H1 (cell line): ENCODE measurements around the gene AGBL4. TPM values are rescaled to one million over a fixed set of nuclear protein-coding genes. Genes with fewer than 3 reads are reported as not detected.

ENCODE experiments used
- CTCF ChIA-PET: fragments of 300-600 bp; sonication (Branson Sonifier 250); formaldehyde crosslinking; loops from one replicate; lab custom pipeline; 2021; ENCODE audit not compliant: partially characterized antibody; lab: Charles Lee
- POLR2A ChIA-PET: fragments of 300-600 bp; sonication (Branson Sonifier 250); formaldehyde crosslinking; loops from one replicate; lab custom pipeline; 2021; ENCODE audit warnings: inconsistent platforms; ENCODE audit not compliant: partially characterized antibody; lab: Charles Lee
- DNase-seq, 2 experiments: peaks; one replicate each; pipeline versions ENCODE4 v3.0.0 to v3.0.0-alpha.2; 2010 to 2022; ENCODE audit warnings: low spot score in 2 of 2, low read depth in 1 of 2, mixed read lengths in 1 of 2
- FAIRE-seq: peaks from 2 replicates; lab custom pipeline; 2011; peaks lifted over from hg19 to GRCh38; lab: Jason Lieb, UNC
- H2AFZ ChIP-seq: 2 replicates; pipeline ENCODE4 v1.8.1; 2012; ENCODE audit warnings: low read length, inconsistent platforms
- H2AK5ac ChIP-seq: 2 replicates; pipeline ENCODE4 v1.6.1; 2013; ENCODE audit warnings: low read depth, low read length
- H2BK120ac ChIP-seq: replicated peaks from 2 replicates; pipeline ENCODE3; 2013; ENCODE audit warnings: low read depth, low read length, inconsistent platforms
- H2BK12ac ChIP-seq: 2 replicates; pipeline ENCODE4 v1.6.1; 2013; ENCODE audit warnings: low read depth, low read length
- H2BK15ac ChIP-seq: 2 replicates; pipeline ENCODE4 v1.6.1; 2013; ENCODE audit warnings: low read length
- H2BK20ac ChIP-seq: 2 replicates; pipeline ENCODE4 v1.6.1; 2013; ENCODE audit warnings: low read length
- H2BK5ac ChIP-seq: 2 replicates; pipeline ENCODE4 v1.6.1; 2013; ENCODE audit warnings: low read depth, low read length
- H3K14ac ChIP-seq: 2 replicates; pipeline ENCODE4 v1.6.1; 2013; ENCODE audit warnings: inconsistent platforms; ENCODE audit not compliant: insufficient read length
- H3K18ac ChIP-seq: 2 replicates; pipeline ENCODE4 v1.6.1; 2013; ENCODE audit warnings: low read length; ENCODE audit errors: extremely low read depth
- H3K23ac ChIP-seq: 2 replicates; pipeline ENCODE4 v1.6.1; 2013; ENCODE audit warnings: inconsistent platforms; ENCODE audit not compliant: insufficient read length
- H3K23me2 ChIP-seq: 2 replicates; pipeline ENCODE4 v1.6.1; 2013; ENCODE audit warnings: low read depth, low read length
- H3K27ac ChIP-seq: 2 replicates; pipeline ENCODE4 v1.6.1; 2011; ENCODE audit warnings: low read depth, low read length, inconsistent platforms
- H3K27me3 ChIP-seq, 4 experiments: replicated peaks in 1 of 4; 1 replicate in 1 of 4; 2 replicates in 3 of 4; pipeline versions ENCODE4 v1.6.1 to v1.8.1; 2011 to 2013; ENCODE audit warnings: low read length in 3 of 4, mild to moderate bottlenecking in 3 of 4, inconsistent platforms in 2 of 4, mixed read lengths in 2 of 4, moderate library complexity in 1 of 4; ENCODE audit not compliant: control insufficient read depth in 3 of 4, insufficient read depth in 3 of 4; ENCODE audit errors: extremely low read depth in 1 of 4
- H3K36me3 ChIP-seq, 4 experiments: 2 replicates each; pipeline versions ENCODE4 v1.6.1 to v1.8.1; 2011 to 2013; ENCODE audit warnings: mild to moderate bottlenecking in 4 of 4, low read length in 3 of 4, moderate library complexity in 2 of 4, control low read depth in 1 of 4, inconsistent platforms in 1 of 4; ENCODE audit not compliant: insufficient read depth in 4 of 4, control insufficient read depth in 2 of 4
- H3K4ac ChIP-seq: replicated peaks from 2 replicates; pipeline ENCODE3; 2013; ENCODE audit warnings: low read length, low read depth, mixed read lengths, inconsistent platforms; ENCODE audit not compliant: insufficient read length
- H3K4me1 ChIP-seq, 4 experiments: replicated peaks in 1 of 4; 1 replicate in 1 of 4; 2 replicates in 3 of 4; pipeline versions ENCODE4 v1.6.1 to v1.8.1; 2011 to 2013; ENCODE audit warnings: low read length in 3 of 4, inconsistent platforms in 2 of 4, mixed read lengths in 1 of 4; ENCODE audit not compliant: insufficient read depth in 4 of 4, control insufficient read depth in 3 of 4
- H3K4me2 ChIP-seq, 2 experiments: 2 replicates each; pipeline versions ENCODE4 v1.6.1 to v1.8.1; 2011 to 2013; ENCODE audit warnings: low read depth in 2 of 2, low read length in 2 of 2, control low read depth in 1 of 2, inconsistent platforms in 1 of 2, mild to moderate bottlenecking in 1 of 2; ENCODE audit not compliant: insufficient read depth in 1 of 2
- H3K4me3 ChIP-seq, 4 experiments: fragments of 200-600, 300-600 bp in 1 of 4; sonication (generic), shearing (Covaris generic), sonication (Bioruptor Twin) in 1 of 4; 2 replicates each; pipeline versions ENCODE4 v1.5.1 to v1.8.1; 2011 to 2016; ENCODE audit warnings: low read length in 4 of 4, low read depth in 3 of 4, control low read depth in 2 of 4, inconsistent platforms in 2 of 4, mild to moderate bottlenecking in 2 of 4, mixed read lengths in 1 of 4, moderate library complexity in 1 of 4; ENCODE audit not compliant: insufficient read depth in 2 of 4; ENCODE audit errors: extremely low read depth in 1 of 4
- H3K56ac ChIP-seq: replicated peaks from 2 replicates; pipeline ENCODE3; 2013; ENCODE audit warnings: low read depth, mild to moderate bottlenecking, mixed read lengths, low read length, inconsistent platforms; ENCODE audit not compliant: insufficient read length
- H3K79me1 ChIP-seq: 2 replicates; pipeline ENCODE4 v1.6.1; 2013; ENCODE audit warnings: low read depth, low read length, control low read depth
- H3K79me2 ChIP-seq, 2 experiments: 2 replicates each; pipeline versions ENCODE4 v1.6.1 to v1.8.1; 2012 to 2013; ENCODE audit warnings: low read length in 2 of 2, mild to moderate bottlenecking in 2 of 2, inconsistent platforms in 1 of 2; ENCODE audit not compliant: insufficient read depth in 2 of 2, control insufficient read depth in 1 of 2
- H3K9ac ChIP-seq, 4 experiments: replicated peaks in 1 of 4; 1 replicate in 1 of 4; 2 replicates in 3 of 4; pipeline versions ENCODE4 v1.6.1 to v1.8.1; 2011 to 2013; ENCODE audit warnings: low read depth in 3 of 4, low read length in 3 of 4, control low read depth in 2 of 4, mild to moderate bottlenecking in 2 of 4, moderate library complexity in 2 of 4, inconsistent platforms in 1 of 4; ENCODE audit errors: extremely low read depth in 1 of 4
- H3K9me3 ChIP-seq, 2 experiments: 2 replicates each; pipeline versions ENCODE4 v1.6.1 to v1.8.1; 2012 to 2013; ENCODE audit warnings: mild to moderate bottlenecking in 2 of 2, moderate library complexity in 2 of 2, control low read depth in 1 of 2, inconsistent platforms in 1 of 2, low read depth in 1 of 2, low read length in 1 of 2, mixed read lengths in 1 of 2; ENCODE audit not compliant: insufficient read depth in 2 of 2
- H4K20me1 ChIP-seq, 2 experiments: replicated peaks in 1 of 2; 2 replicates each; pipeline versions ENCODE3 to v1.8.1; 2011 to 2013; ENCODE audit warnings: inconsistent platforms in 2 of 2, low read length in 2 of 2, mild to moderate bottlenecking in 1 of 2; ENCODE audit not compliant: insufficient read depth in 2 of 2, control insufficient read depth in 1 of 2
- H4K5ac ChIP-seq: 2 replicates; pipeline ENCODE4 v1.6.1; 2013; ENCODE audit warnings: low read length, low read depth, mixed read lengths, inconsistent platforms; ENCODE audit not compliant: insufficient read length
- H4K8ac ChIP-seq: 2 replicates; pipeline ENCODE4 v1.8.0; 2013; ENCODE audit warnings: mild to moderate bottlenecking, moderate library complexity, low read length, inconsistent platforms; ENCODE audit not compliant: insufficient read depth; ENCODE audit errors: extremely low read depth
- H4K91ac ChIP-seq: replicated peaks from 2 replicates; pipeline ENCODE3; 2013; ENCODE audit warnings: low read length, mixed read lengths, inconsistent platforms; ENCODE audit not compliant: insufficient read length
- BRCA1 ChIP-seq: IDR thresholded peaks from 2 replicates; pipeline ENCODE4 v1.6.1; 2012; ENCODE audit warnings: low read depth, low read length, improper control_type of control experiment
- RBBP5 ChIP-seq: IDR thresholded peaks from 2 replicates; pipeline ENCODE4 v1.7.1; 2012; ENCODE audit warnings: low read depth, mild to moderate bottlenecking, inconsistent platforms, low read length, moderate library complexity, borderline replicate concordance
- SP2 ChIP-seq: IDR thresholded peaks from 2 replicates; pipeline ENCODE4 v1.6.1; 2012; ENCODE audit warnings: mild to moderate bottlenecking, low read length, inconsistent platforms
- WGBS, 2 experiments: shearing (Covaris generic) in 1 of 2; methylation state at CpG; one replicate each; pipeline versions ENCODE4 v1.1.6 to v1.1.7; 2013 to 2015; ENCODE audit warnings: low lambda C conversion rate in 2 of 2, mixed read lengths in 2 of 2, inconsistent platforms in 1 of 2, low coverage in 1 of 2, missing lambda C conversion rate in 1 of 2; ENCODE audit not compliant: insufficient replicate concordance in 2 of 2, insufficient coverage in 1 of 2, insufficient read length in 1 of 2; ENCODE audit errors: extremely low coverage in 1 of 2, missing lambda C conversion rate in 1 of 2; 5-methylcytosine and 5-hydroxymethylcytosine counted together
- polyA plus RNA-seq, 7 experiments: library from polyadenylated mRNA; depleted of rRNA in 3 of 7; stranded (reverse) in 5 of 7; unstranded in 2 of 7; fragments of >200 nt in 5 of 7; fragments of 200-250 nt in 2 of 7; gene quantifications; 1 replicate in 5 of 7; 2 replicates in 1 of 7; 4 replicates in 1 of 7; pipeline versions ENCODE4 v1.2.1 to v1.2.3, GENCODE V29; 2011 to 2013; ENCODE audit warnings: missing spikeins in 2 of 7, mixed read lengths in 2 of 7
- total RNA-seq: library from RNA; stranded (reverse); fragmentation: NEBNext Ultra II Directional; extraction: Animal tissue kit (Norgen Biotek cat#: 25700); gene quantifications from 2 replicates; pipeline ENCODE4 v1.2.1, GENCODE V29; 2021

AGBL4 gene
- total and polyA plus RNA-seq, 2 of the 8 experiments (the other 6 are each of a cell fraction or from before 2014, with no cell fraction given), result 0.41 to 0.45 TPM

DNA sequence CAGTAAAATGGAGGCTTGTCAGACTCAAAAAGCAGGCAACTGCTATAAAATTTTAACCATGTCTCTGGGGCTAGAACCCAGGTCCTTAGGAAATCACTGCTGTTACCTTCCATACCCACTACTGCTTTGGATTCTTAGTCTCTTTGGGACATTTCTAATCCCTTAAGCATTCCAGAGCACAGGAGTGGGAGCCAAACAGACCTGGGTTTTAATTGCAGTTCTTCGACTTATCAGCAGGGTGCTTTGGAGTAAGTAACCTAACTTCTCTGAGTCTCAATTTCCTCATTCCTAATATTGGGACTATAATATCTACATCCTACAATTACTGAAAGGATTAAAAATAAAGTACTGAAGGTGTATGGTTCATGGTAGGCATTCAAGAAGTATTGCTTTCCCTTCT lies 1086.0 kb downstream of the AGBL4 start:
- H3K79me2 ChIP-seq, result no peaks in the 10 kb centered on the region
- no peak overlapping the region for H3K14ac ChIP-seq
- TF ChIP-seq BRCA1, result no peak
- no peak for TF ChIP-seq SP2
- TF ChIP-seq RBBP5, result no peak
- H2BK20ac ChIP-seq, result no peak overlapping the region
- no peak overlapping the region for H2AFZ ChIP-seq
- no peaks in the 10 kb centered on the region for H3K23me2 ChIP-seq
- no peak overlapping the region for H3K18ac ChIP-seq
- no peak overlapping the region for H2BK12ac ChIP-seq
- no peaks in the 10 kb centered on the region for H3K79me1 ChIP-seq
- no peak overlapping the region for H4K8ac ChIP-seq
- ChIA-PET POLR2A (no interaction called here), CTCF (no interaction called here)
- H3K4me3 ChIP-seq, result no peak overlapping the region
- no peak overlapping the region for H2AK5ac ChIP-seq
- peaks cover 55 to 84% of the 10 kb centered on the region in 2 experiments for H3K9me3 ChIP-seq
- no peak overlapping the region for H2BK5ac ChIP-seq
- H4K5ac ChIP-seq, result no peak overlapping the region
- H4K20me1 ChIP-seq, result no peaks in the 10 kb centered on the region
- H2BK15ac ChIP-seq, result no peak overlapping the region
- no peak overlapping the region for H3K23ac ChIP-seq
- no peak overlapping the region for H3K27ac ChIP-seq
- no peaks in the 10 kb centered on the region for H3K4me1 ChIP-seq
- no peak overlapping the region for H3K9ac ChIP-seq
- H3K4me2 ChIP-seq, result no peak overlapping the region
- no peak overlapping the region for H2BK120ac ChIP-seq
- WGBS, 2 experiments, result 90% methylated on average over 1 of the region's 1 CpG; no CpG with 5 or more reads in 1 of the 2 experiments
- H3K36me3 ChIP-seq, result no peaks in the 10 kb centered on the region
- no peak overlapping the region for H3K4ac ChIP-seq
- no peak overlapping the region for H3K56ac ChIP-seq
- H3K27me3 ChIP-seq, result no peaks in the 10 kb centered on the region
- no peak overlapping the region for H4K91ac ChIP-seq
- DNase-seq (no peak), FAIRE-seq (no peak)
